Neural progenitor cell (in vitro differentiated cells): ENCODE measurements around the gene FEV. TPM values are rescaled to one million over a fixed set of nuclear protein-coding genes. Genes with fewer than 3 reads are reported as not detected.

Experiments used
- DNase-seq: peaks from one replicate; pipeline ENCODE4 v3.0.0-alpha.2; 2016; ENCODE audit warnings: low spot score
- H2AFZ ChIP-seq: fragments of 200-600 bp; sonication (generic); replicated peaks from 2 replicates; pipeline ENCODE4 v1.6.1; 2016; ENCODE audit warnings: antibody characterized with exemption
- H3F3A ChIP-seq: fragments of 200-600 bp; sonication (generic); 2 replicates; pipeline ENCODE4 v1.6.1; 2016; ENCODE audit warnings: antibody characterized with exemption, low read depth
- H3K27ac ChIP-seq: fragments of 200-600 bp; sonication (generic); 2 replicates; pipeline ENCODE4 v1.5.1; 2016; ENCODE audit warnings: mild to moderate bottlenecking
- H3K27me3 ChIP-seq: fragments of 200-600 bp; sonication (generic); 2 replicates; pipeline ENCODE4 v1.6.1; 2016; ENCODE audit warnings: mild to moderate bottlenecking, moderate library complexity
- H3K36me3 ChIP-seq: fragments of 200-600 bp; sonication (generic); 2 replicates; pipeline ENCODE4 v1.5.1; 2016
- H3K4me1 ChIP-seq: fragments of 200-600 bp; sonication (generic); 2 replicates; pipeline ENCODE4 v1.6.1; 2016; ENCODE audit warnings: mixed run types
- H3K4me2 ChIP-seq: fragments of 200-600 bp; sonication (generic); 2 replicates; pipeline ENCODE4 v1.6.1; 2016
- H3K4me3 ChIP-seq: fragments of 200-600 bp; sonication (generic); 2 replicates; pipeline ENCODE4 v1.5.1; 2016
- H3K79me2 ChIP-seq: fragments of 200-600 bp; sonication (generic); 2 replicates; pipeline ENCODE4 v1.6.1; 2016; ENCODE audit warnings: low read depth
- H3K9ac ChIP-seq: fragments of 200-600 bp; sonication (generic); 2 replicates; pipeline ENCODE4 v1.6.1; 2016
- H3K9me3 ChIP-seq: fragments of 200-600 bp; sonication (generic); 2 replicates; pipeline ENCODE4 v1.5.1; 2016; ENCODE audit warnings: low read depth
- H4K20me1 ChIP-seq: fragments of 200-600 bp; sonication (generic); 2 replicates; pipeline ENCODE4 v1.6.1; 2016; ENCODE audit warnings: low read depth
- H3K27ac Mint-ChIP-seq: 3 replicates; pipeline ENCODE4 v1.8.0; 2021; ENCODE audit warnings: mixed read lengths
- H3K27me3 Mint-ChIP-seq: 2 replicates; pipeline ENCODE4 v1.8.0; 2022; ENCODE audit warnings: low read depth, mild to moderate bottlenecking, inconsistent platforms, moderate library complexity, mixed read lengths; ENCODE audit not compliant: insufficient read depth
- H3K36me3 Mint-ChIP-seq: 3 replicates; pipeline ENCODE4 v1.8.0; 2021; ENCODE audit warnings: mixed read lengths
- H3K4me1 Mint-ChIP-seq: 3 replicates; pipeline ENCODE4 v1.8.0; 2021; ENCODE audit warnings: mixed read lengths
- H3K4me3 Mint-ChIP-seq: 3 replicates; pipeline ENCODE4 v1.8.0; 2021; ENCODE audit warnings: mild to moderate bottlenecking, moderate library complexity, mixed read lengths
- H3K9me3 Mint-ChIP-seq: 3 replicates; pipeline ENCODE4 v1.8.0; 2020; ENCODE audit warnings: mixed read lengths
- EZH2 ChIP-seq: fragments of 200-600 bp; sonication (generic); IDR thresholded peaks from 2 replicates; pipeline ENCODE4 v1.6.1; 2017; ENCODE audit warnings: antibody characterized with exemption, mild to moderate bottlenecking, moderate library complexity
- EZH2phosphoT487 ChIP-seq: fragments of 200-600 bp; sonication (generic); IDR thresholded peaks from 2 replicates; pipeline ENCODE4 v1.6.1; 2017; ENCODE audit warnings: antibody characterized with exemption
- total RNA-seq: library from RNA; depleted of rRNA; stranded (reverse); fragments of >200 nt; gene quantifications from 2 replicates; pipeline ENCODE4 v1.2.3, GENCODE V29; 2015; ENCODE audit warnings: low replicate concordance
- TF ChIP-seq, protein P1 (sequence below): fragments of 200-600 bp; sonication (generic); IDR thresholded peaks from 2 replicates; pipeline ENCODE4 v1.5.1; 2017; ENCODE audit warnings: antibody characterized with exemption, mild to moderate bottlenecking

FEV gene
- total RNA-seq, 1 donor from 2014 or later = not detected

DNA sequence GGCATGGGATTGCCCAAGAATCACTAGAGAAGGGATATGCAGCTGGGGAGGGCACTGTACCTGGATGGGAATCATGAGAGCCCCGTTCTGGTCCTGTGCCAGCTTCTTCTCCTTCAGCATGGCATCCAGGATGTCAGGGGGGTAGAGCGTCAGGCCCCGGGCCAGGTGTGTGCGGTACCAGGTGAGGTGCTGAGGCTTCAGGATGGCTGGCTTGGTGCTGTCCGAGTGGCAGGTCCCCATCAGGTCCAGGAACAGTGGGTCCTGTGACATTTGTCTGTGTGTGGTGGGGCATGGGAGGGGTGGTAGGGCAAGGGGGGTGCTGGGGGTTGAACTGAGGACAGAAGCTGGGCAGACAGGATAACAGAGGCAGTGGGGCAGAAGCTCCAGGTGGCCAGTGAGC, 43.2 kb upstream of the FEV start:
- no peaks in the 10 kb centered on the region for H3K9me3 Mint-ChIP-seq
- no peaks in the 10 kb centered on the region for H3F3A ChIP-seq
- no peaks in the 10 kb centered on the region for H3K36me3 ChIP-seq
- no peak overlapping the region for H3K27ac Mint-ChIP-seq
- no peak overlapping the region for H2AFZ ChIP-seq
- no peaks in the 10 kb centered on the region for H4K20me1 ChIP-seq
- H3K36me3 Mint-ChIP-seq = no peaks in the 10 kb centered on the region
- peaks cover 4% of the 10 kb centered on the region for H3K4me1 Mint-ChIP-seq
- H3K4me2 ChIP-seq = no peak overlapping the region
- no peak overlapping the region for H3K9ac ChIP-seq
- no peak for DNase-seq
- H3K9me3 ChIP-seq = no peaks in the 10 kb centered on the region
- H3K79me2 ChIP-seq = no peaks in the 10 kb centered on the region
- no peak overlapping the region for H3K4me3 ChIP-seq
- peaks cover 3% of the 10 kb centered on the region for H3K4me1 ChIP-seq
- no peak overlapping the region for H3K27ac ChIP-seq
- peaks cover 10% of the 10 kb centered on the region for H3K27me3 ChIP-seq
- H3K27me3 Mint-ChIP-seq = peaks cover 4% of the 10 kb centered on the region
- TF ChIP-seq EZH2 (no peak), EZH2phosphoT487 (no peak)
- TF ChIP-seq, protein P1, sequence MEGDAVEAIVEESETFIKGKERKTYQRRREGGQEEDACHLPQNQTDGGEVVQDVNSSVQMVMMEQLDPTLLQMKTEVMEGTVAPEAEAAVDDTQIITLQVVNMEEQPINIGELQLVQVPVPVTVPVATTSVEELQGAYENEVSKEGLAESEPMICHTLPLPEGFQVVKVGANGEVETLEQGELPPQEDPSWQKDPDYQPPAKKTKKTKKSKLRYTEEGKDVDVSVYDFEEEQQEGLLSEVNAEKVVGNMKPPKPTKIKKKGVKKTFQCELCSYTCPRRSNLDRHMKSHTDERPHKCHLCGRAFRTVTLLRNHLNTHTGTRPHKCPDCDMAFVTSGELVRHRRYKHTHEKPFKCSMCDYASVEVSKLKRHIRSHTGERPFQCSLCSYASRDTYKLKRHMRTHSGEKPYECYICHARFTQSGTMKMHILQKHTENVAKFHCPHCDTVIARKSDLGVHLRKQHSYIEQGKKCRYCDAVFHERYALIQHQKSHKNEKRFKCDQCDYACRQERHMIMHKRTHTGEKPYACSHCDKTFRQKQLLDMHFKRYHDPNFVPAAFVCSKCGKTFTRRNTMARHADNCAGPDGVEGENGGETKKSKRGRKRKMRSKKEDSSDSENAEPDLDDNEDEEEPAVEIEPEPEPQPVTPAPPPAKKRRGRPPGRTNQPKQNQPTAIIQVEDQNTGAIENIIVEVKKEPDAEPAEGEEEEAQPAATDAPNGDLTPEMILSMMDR = no peak
- H3K4me3 Mint-ChIP-seq = no peak overlapping the region

DNA sequence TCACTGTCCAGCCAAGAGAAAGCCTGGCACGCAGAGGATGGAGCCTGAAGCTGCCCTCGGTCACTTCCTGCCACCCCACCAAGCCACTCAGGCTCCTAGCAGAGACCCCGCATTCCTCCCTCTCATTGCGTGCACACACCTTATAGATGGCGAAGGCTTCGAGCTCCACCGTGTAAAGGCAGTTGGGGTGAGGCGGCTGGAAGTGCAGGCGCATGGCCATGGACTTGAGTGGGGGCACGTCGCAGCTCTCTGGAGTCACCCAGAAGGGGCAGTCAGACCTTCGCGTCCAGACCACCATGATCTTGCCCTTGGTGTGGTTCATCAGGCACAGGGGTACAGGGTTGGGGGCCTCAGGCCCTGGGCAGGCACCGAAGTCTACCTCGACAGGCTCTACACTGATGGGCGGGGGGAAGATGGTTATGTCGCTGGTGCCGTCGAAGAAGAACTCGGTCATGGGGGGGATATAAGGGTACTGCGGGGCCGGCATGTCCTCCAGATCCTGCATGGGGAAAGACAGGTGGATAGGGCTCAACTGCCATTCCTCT, 42.6 kb upstream of the FEV start:
- Histone ChIP-seq H3K9me3 (no peaks in the 10 kb centered on the region), H3K9ac (no peak overlapping the region), H2AFZ (no peak overlapping the region), H3F3A (no peaks in the 10 kb centered on the region), H4K20me1 (no peaks in the 10 kb centered on the region), H3K4me1 (peaks cover 3% of the 10 kb centered on the region), H3K27ac (no peak overlapping the region), H3K36me3 (no peaks in the 10 kb centered on the region), H3K4me3 (no peak overlapping the region), H3K79me2 (no peaks in the 10 kb centered on the region), H3K4me2 (no peak overlapping the region), H3K27me3 (peaks cover 5% of the 10 kb centered on the region)
- H3K4me3 Mint-ChIP-seq = no peak overlapping the region
- H3K36me3 Mint-ChIP-seq = no peaks in the 10 kb centered on the region
- no peak for TF ChIP-seq EZH2phosphoT487
- no peak for TF ChIP-seq EZH2
- TF ChIP-seq, protein P1 = no peak
- H3K27me3 Mint-ChIP-seq = peaks cover 2% of the 10 kb centered on the region
- no peak for DNase-seq
- no peak overlapping the region for H3K27ac Mint-ChIP-seq
- H3K4me1 Mint-ChIP-seq = peaks cover 7% of the 10 kb centered on the region
- no peaks in the 10 kb centered on the region for H3K9me3 Mint-ChIP-seq

DNA sequence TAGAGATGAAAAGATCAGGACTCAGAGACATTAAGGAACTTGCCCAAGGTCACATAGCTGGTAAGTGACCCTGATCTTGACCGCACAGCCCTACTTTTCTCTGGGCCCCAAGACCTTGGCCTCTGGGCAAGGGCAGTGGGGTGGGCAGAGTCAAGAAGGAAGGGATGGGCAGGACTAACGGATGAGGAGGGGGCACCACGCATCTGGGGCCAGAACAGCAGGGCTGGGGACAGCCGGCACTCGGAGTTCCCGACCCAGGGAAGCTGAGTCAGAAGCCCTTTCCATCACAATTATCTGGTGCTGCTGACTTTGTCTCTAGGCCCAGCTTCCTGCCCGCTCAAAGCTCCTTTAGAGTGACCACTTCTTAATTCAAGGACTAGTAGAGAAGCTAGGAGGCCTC, 42.0 kb upstream of the FEV start:
- Histone ChIP-seq H3K9ac (no peak overlapping the region), H3K27me3 (no peaks in the 10 kb centered on the region), H3K27ac (no peak overlapping the region), H3K79me2 (no peaks in the 10 kb centered on the region), H3F3A (no peaks in the 10 kb centered on the region), H3K36me3 (no peaks in the 10 kb centered on the region), H2AFZ (no peak overlapping the region), H3K4me1 (peaks cover 3% of the 10 kb centered on the region), H3K4me3 (no peak overlapping the region), H4K20me1 (no peaks in the 10 kb centered on the region), H3K9me3 (no peaks in the 10 kb centered on the region), H3K4me2 (no peak overlapping the region)
- TF ChIP-seq, protein P1 = no peak
- TF ChIP-seq EZH2phosphoT487 (no peak), EZH2 (no peak)
- Mint-ChIP-seq H3K4me1 (peaks cover 7% of the 10 kb centered on the region), H3K36me3 (no peaks in the 10 kb centered on the region), H3K27ac (no peak overlapping the region), H3K4me3 (no peak overlapping the region), H3K27me3 (peaks cover 2% of the 10 kb centered on the region), H3K9me3 (no peaks in the 10 kb centered on the region)
- no peak for DNase-seq
